Activated CD8-positive, alpha-beta memory T cell treated with anti-CD3 and anti-CD28 coated beads, Interleukin-2, amount 50 U/mL, for 1 hour (primary cell): Measurements from ENCODE around the gene IQCN.
"Not testable (repeated sequence)": the region's sequence is repeated elsewhere in the genome, so short reads cannot be mapped to it uniquely, and the experiment has no call there.

Experiments
- DNase-seq: peaks from one replicate; pipeline ENCODE4 v3.0.0-alpha.2; 2020; ENCODE audit errors: extremely low read depth

IQCN gene

GRCh38 chr19:18216789-18217188 is 57.5 kb downstream of the IQCN start:
- no peak for DNase-seq

GRCh38 chr19:18214779-18215433 is 59.3 kb downstream of the IQCN start:
- DNase-seq = no peak

GRCh38 chr19:18211683-18212082 is 62.6 kb downstream of the IQCN start:
- no peak for DNase-seq

- DNase-seq = not testable (repeated sequence)
Measured at GRCh38 chr19:18209912-18210311, 64.3 kb downstream of the IQCN start.

GRCh38 chr19:18208098-18208951 is 65.9 kb downstream of the IQCN start:
- no peak for DNase-seq
